GM19193 (cell line): ENCODE results near the gene PAK1.

Source experiments
- POLR2A ChIP-seq: IDR thresholded peaks from 4 replicates; pipeline ENCODE4 v1.6.1; 2011; ENCODE audit not compliant: insufficient read depth, insufficient read length; ENCODE audit errors: extremely low read depth

PAK1 gene

GRCh38 chr11:77379253-77379652 is 94.6 kb downstream of the PAK1 start:
- TF ChIP-seq POLR2A, result no peak

- TF ChIP-seq POLR2A, result no peak
These were observed 96.2 kb downstream of the PAK1 start for GRCh38 chr11:77377734-77378133.

- TF ChIP-seq POLR2A, result no peak
These were observed 98.8 kb downstream of the PAK1 start for GRCh38 chr11:77375107-77375506.

- TF ChIP-seq POLR2A, result no peak
These were observed 99.3 kb downstream of the PAK1 start for GRCh38 chr11:77374611-77375031.

- no peak for TF ChIP-seq POLR2A
These were observed 99.8 kb downstream of the PAK1 start for GRCh38 chr11:77374108-77374507.

- TF ChIP-seq POLR2A, result no peak
These were observed 101.2 kb downstream of the PAK1 start for GRCh38 chr11:77372726-77373125.

GRCh38 chr11:77371646-77372045 is 102.2 kb downstream of the PAK1 start:
- TF ChIP-seq POLR2A, result no peak

GRCh38 chr11:77370217-77370616 is 103.7 kb downstream of the PAK1 start:
- TF ChIP-seq POLR2A, result no peak

- TF ChIP-seq POLR2A, result no peak
These were observed 112.7 kb downstream of the PAK1 start for GRCh38 chr11:77361184-77361583.

- no peak for TF ChIP-seq POLR2A
These were observed 114.4 kb downstream of the PAK1 start for GRCh38 chr11:77359481-77359880.

GRCh38 chr11:77353131-77353530 is 120.8 kb downstream of the PAK1 start:
- TF ChIP-seq POLR2A, result no peak

- TF ChIP-seq POLR2A, result no peak
These were observed 122.5 kb downstream of the PAK1 start for GRCh38 chr11:77351281-77351886.

GRCh38 chr11:77347948-77348347 is 125.9 kb downstream of the PAK1 start:
- TF ChIP-seq POLR2A, result no peak

- no peak for TF ChIP-seq POLR2A
These were observed 126.8 kb downstream of the PAK1 start for GRCh38 chr11:77346906-77347603.

- TF ChIP-seq POLR2A, result no peak
These were observed 128.3 kb downstream of the PAK1 start for GRCh38 chr11:77345621-77346020.

GRCh38 chr11:77340501-77340900 is 133.4 kb downstream of the PAK1 start:
- no peak for TF ChIP-seq POLR2A
